K562 (cell line): ENCODE measurements around the gene ENTREP3. TPM values are rescaled to one million over a fixed set of nuclear protein-coding genes. Genes with fewer than 3 reads are reported as not detected.

Source experiments
- CC2D1A ChIP-seq: fragments of 450-650 bp; IDR thresholded peaks from 2 replicates; pipeline ENCODE4 v1.6.1; 2017; ENCODE audit warnings: mild to moderate bottlenecking
- CHD2 ChIP-seq: IDR thresholded peaks from 2 replicates; pipeline ENCODE4 v1.6.1; 2011; ENCODE audit warnings: low read depth, low read length
- HDAC6 ChIP-seq: IDR thresholded peaks from 2 replicates; pipeline ENCODE4 v1.6.1; 2012; ENCODE audit warnings: low read depth, mild to moderate bottlenecking, control low read depth, inconsistent platforms, low read length, moderate library complexity
- KAT8 ChIP-seq: fragments of 450-650 bp; IDR thresholded peaks from 2 replicates; pipeline ENCODE4 v1.6.1; 2016; ENCODE audit warnings: low read depth, mild to moderate bottlenecking
- MYC ChIP-seq, 2 experiments: fragments of 250-450 bp in 1 of 2; sonication (Bioruptor Pico) in 1 of 2; IDR thresholded peaks; 2 replicates each; pipeline versions ENCODE4 v1.5.1 to v1.6.1; 2012 to 2021; ENCODE audit warnings: low read depth in 2 of 2, borderline replicate concordance in 1 of 2, improper control_type of control experiment in 1 of 2, low read length in 1 of 2, mild to moderate bottlenecking in 1 of 2, moderate library complexity in 1 of 2
- RBM22 ChIP-seq: fragments of 200-400 bp; formaldehyde crosslinking; IDR thresholded peaks from 2 replicates; pipeline ENCODE4 v1.6.1; 2018; ENCODE audit warnings: low read length, low read depth; ENCODE audit not compliant: poor library complexity, severe bottlenecking
- RFX1 ChIP-seq: fragments of 450-650 bp; IDR thresholded peaks from 2 replicates; pipeline ENCODE4 v1.6.1; 2016; ENCODE audit warnings: mild to moderate bottlenecking, moderate library complexity
- SREBF2 ChIP-seq: sonication (generic); formaldehyde crosslinking; IDR thresholded peaks from 2 replicates; pipeline ENCODE4 v1.4.0; 2020; ENCODE audit warnings: mild to moderate bottlenecking, missing genetic modification reagents
- TCF3 ChIP-seq: sonication (generic); formaldehyde crosslinking; IDR thresholded peaks from 2 replicates; pipeline ENCODE4 v1.4.0; 2020; ENCODE audit warnings: mild to moderate bottlenecking, missing genetic modification reagents
- TEAD4 ChIP-seq, 2 experiments: sonication (generic) in 1 of 2; formaldehyde crosslinking in 1 of 2; IDR thresholded peaks; 2 replicates each; pipeline versions ENCODE4 v1.6.1 to v1.8.0; 2012 to 2022; ENCODE audit warnings: borderline replicate concordance in 1 of 2, inconsistent platforms in 1 of 2, low read length in 1 of 2, mild to moderate bottlenecking in 1 of 2, missing genetic modification reagents in 1 of 2
- ZBTB5 ChIP-seq: fragments of 450-650 bp; IDR thresholded peaks from 2 replicates; pipeline ENCODE4 v1.6.1; 2017; ENCODE audit warnings: antibody characterized with exemption
- ZBTB7A ChIP-seq: IDR thresholded peaks from 2 replicates; pipeline ENCODE4 v1.6.1; 2011; ENCODE audit warnings: low read depth, mild to moderate bottlenecking, low read length, moderate library complexity, borderline replicate concordance; ENCODE audit not compliant: control insufficient read depth
- ZNF133 ChIP-seq: fragments of 250-450 bp; sonication (Bioruptor Pico); IDR thresholded peaks from 2 replicates; pipeline ENCODE4 v1.4.0; 2020; ENCODE audit warnings: mild to moderate bottlenecking
- polyA plus RNA-seq, 8 experiments: library from polyadenylated mRNA; depleted of rRNA in 4 of 8; stranded (reverse) in 5 of 8; unstranded in 3 of 8; fragments of >200 nt; fragmentation: Nextera tagmentation in 2 of 8; fragmentation: Illumina TruSeq in 1 of 8; extraction: Ambion mirVana in 2 of 8; extraction: Trizol in 1 of 8; gene quantifications; 2 replicates each; pipeline versions ENCODE4 v1.2.1 to v1.2.3, GENCODE V29; 2011 to 2014; ENCODE audit warnings: inconsistent platforms in 1 of 8, missing spikeins in 1 of 8
- total RNA-seq, 7 experiments: library from RNA; depleted of rRNA in 6 of 7; stranded (reverse); fragments of >200 nt in 6 of 7; fragmentation: Illumina TruSeq in 2 of 7; extraction: Trizol in 2 of 7; gene quantifications; 2 replicates each; pipeline versions ENCODE4 v1.2.1 to v1.2.3, GENCODE V29; 2011 to 2021; ENCODE audit warnings: low replicate concordance in 1 of 7
- TF ChIP-seq, protein P1 (sequence below): fragments of 450-650 bp; IDR thresholded peaks from 2 replicates; pipeline ENCODE4 v1.7.1; 2018; ENCODE audit warnings: mild to moderate bottlenecking, low read depth; ENCODE audit not compliant: partially characterized antibody
- TF ChIP-seq, protein P2 (sequence below), 2 experiments: IDR thresholded peaks in 1 of 2; conservative IDR thresholded peaks in 1 of 2; 2 replicates each; pipeline ENCODE4 v1.6.1; 2016; ENCODE audit warnings: low read depth in 2 of 2, mild to moderate bottlenecking in 1 of 2, missing compliant biosample characterization in 1 of 2, missing genetic modification characterization in 1 of 2, moderate library complexity in 1 of 2
- TF ChIP-seq, protein P3 (sequence below): sonication (generic); formaldehyde crosslinking; IDR thresholded peaks from 2 replicates; pipeline ENCODE4 v1.8.0; 2022; ENCODE audit warnings: missing genetic modification reagents, mild to moderate bottlenecking, borderline replicate concordance

The ENTREP3 gene
- total and polyA plus RNA-seq, 9 of the 15 experiments (the other 6 are each of a cell fraction or from before 2014, with no cell fraction given): 1.9 to 41.8 (median 5.9) TPM

GRCh38 chr1:155208541-155209311 is 46.6 kb downstream of the ENTREP3 start, which contains the start of gene MTX1 (continued):
- TF ChIP-seq, protein P1, sequence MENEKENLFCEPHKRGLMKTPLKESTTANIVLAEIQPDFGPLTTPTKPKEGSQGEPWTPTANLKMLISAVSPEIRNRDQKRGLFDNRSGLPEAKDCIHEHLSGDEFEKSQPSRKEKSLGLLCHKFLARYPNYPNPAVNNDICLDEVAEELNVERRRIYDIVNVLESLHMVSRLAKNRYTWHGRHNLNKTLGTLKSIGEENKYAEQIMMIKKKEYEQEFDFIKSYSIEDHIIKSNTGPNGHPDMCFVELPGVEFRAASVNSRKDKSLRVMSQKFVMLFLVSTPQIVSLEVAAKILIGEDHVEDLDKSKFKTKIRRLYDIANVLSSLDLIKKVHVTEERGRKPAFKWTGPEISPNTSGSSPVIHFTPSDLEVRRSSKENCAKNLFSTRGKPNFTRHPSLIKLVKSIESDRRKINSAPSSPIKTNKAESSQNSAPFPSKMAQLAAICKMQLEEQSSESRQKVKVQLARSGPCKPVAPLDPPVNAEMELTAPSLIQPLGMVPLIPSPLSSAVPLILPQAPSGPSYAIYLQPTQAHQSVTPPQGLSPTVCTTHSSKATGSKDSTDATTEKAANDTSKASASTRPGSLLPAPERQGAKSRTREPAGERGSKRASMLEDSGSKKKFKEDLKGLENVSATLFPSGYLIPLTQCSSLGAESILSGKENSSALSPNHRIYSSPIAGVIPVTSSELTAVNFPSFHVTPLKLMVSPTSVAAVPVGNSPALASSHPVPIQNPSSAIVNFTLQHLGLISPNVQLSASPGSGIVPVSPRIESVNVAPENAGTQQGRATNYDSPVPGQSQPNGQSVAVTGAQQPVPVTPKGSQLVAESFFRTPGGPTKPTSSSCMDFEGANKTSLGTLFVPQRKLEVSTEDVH: peak; percentile 65
- TF ChIP-seq ZNF133 (CRISPR knock-in tag) (no peak), ZBTB7A (peak; percentile 88), TEAD4 (IDR thresholded peaks at IDR 0.05; ENCODE audit: low read length) (no peak), TEAD4 (CRISPR knock-in tag; IDR thresholded peaks at IDR 0.05; ENCODE audit: borderline replicate concordance) (no peak), ZBTB5 (no peak), RBM22 (peak; percentile 97), RFX1 (peak; percentile 99), CHD2 (peak; percentile 70), HDAC6 (no peak), MYC (IDR thresholded peaks at IDR 0.05; ENCODE audit: low read depth, low read length) (peak; percentile 78), MYC (CRISPR knock-in tag; IDR thresholded peaks at IDR 0.05; ENCODE audit: borderline replicate concordance, low read depth) (no peak), SREBF2 (CRISPR knock-in tag) (no peak), KAT8 (no peak), CC2D1A (no peak), TCF3 (CRISPR knock-in tag) (no peak)
- TF ChIP-seq, protein P2, sequence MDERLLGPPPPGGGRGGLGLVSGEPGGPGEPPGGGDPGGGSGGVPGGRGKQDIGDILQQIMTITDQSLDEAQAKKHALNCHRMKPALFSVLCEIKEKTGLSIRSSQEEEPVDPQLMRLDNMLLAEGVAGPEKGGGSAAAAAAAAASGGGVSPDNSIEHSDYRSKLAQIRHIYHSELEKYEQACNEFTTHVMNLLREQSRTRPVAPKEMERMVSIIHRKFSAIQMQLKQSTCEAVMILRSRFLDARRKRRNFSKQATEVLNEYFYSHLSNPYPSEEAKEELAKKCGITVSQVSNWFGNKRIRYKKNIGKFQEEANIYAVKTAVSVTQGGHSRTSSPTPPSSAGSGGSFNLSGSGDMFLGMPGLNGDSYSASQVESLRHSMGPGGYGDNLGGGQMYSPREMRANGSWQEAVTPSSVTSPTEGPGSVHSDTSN (CRISPR knock-in tag; IDR thresholded peaks at IDR 0.05; ENCODE audit: low read depth): no peak
- TF ChIP-seq, protein P2 (tag; conservative IDR thresholded peaks at IDR 0.05; ENCODE audit: low read depth): no peak
- TF ChIP-seq, protein P3, sequence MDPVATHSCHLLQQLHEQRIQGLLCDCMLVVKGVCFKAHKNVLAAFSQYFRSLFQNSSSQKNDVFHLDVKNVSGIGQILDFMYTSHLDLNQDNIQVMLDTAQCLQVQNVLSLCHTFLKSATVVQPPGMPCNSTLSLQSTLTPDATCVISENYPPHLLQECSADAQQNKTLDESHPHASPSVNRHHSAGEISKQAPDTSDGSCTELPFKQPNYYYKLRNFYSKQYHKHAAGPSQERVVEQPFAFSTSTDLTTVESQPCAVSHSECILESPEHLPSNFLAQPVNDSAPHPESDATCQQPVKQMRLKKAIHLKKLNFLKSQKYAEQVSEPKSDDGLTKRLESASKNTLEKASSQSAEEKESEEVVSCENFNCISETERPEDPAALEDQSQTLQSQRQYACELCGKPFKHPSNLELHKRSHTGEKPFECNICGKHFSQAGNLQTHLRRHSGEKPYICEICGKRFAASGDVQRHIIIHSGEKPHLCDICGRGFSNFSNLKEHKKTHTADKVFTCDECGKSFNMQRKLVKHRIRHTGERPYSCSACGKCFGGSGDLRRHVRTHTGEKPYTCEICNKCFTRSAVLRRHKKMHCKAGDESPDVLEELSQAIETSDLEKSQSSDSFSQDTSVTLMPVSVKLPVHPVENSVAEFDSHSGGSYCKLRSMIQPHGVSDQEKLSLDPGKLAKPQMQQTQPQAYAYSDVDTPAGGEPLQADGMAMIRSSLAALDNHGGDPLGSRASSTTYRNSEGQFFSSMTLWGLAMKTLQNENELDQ (CRISPR knock-in tag): no peak
